ENCODE measurements around the gene PALM. TPM values are rescaled to one million over a fixed set of nuclear protein-coding genes. Genes with fewer than 3 reads are reported as not detected.

Gene PALM
- total and polyA plus RNA-seq, 10 of the 15 experiments (the other 5 are each of a cell fraction or from before 2014, with no cell fraction given): 0.09 to 0.95 (median 0.23) TPM; not detected in 2

DNA sequence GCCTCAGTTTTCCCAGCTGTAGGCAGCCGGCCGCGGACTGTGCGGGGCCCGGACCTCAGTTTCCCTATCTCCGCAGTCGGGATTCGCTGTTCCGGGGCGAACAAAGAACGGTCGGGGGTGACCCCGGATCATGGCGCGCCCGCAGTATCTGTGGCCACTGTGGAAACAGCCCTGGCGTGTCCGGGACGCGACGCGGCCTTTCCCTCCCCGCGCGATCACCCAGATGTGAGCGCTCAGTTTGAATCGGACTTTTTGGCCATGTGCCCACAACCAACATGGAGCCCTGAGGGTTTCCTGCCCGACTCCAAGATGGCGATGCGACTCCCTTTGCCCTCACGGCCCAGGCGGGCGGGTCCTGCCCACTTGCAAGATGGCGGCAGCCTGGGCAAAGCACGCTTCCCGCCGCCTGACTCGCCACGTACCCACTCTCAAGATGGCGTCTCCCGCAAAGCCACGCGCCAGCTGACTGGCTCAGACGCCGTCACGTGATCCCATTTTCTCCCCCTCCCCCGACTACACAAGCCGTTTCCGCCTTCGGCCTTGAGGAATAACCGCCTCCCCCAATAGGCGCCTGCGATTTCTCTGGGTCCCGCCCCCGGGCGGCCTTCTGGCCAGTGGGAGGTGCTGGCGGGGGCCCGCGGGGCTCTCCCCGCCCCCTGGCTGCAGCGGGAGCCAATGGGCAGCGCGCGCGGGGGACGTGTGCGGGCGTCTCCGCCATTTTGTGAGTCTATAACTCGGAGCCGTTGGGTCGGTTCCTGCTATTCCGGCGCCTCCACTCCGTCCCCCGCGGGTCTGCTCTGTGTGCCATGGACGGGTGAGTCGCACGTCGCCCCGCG, 88.2 kb downstream of the PALM start, which contains the start of gene PTBP1 (continued):
- TF ChIP-seq, protein P1, sequence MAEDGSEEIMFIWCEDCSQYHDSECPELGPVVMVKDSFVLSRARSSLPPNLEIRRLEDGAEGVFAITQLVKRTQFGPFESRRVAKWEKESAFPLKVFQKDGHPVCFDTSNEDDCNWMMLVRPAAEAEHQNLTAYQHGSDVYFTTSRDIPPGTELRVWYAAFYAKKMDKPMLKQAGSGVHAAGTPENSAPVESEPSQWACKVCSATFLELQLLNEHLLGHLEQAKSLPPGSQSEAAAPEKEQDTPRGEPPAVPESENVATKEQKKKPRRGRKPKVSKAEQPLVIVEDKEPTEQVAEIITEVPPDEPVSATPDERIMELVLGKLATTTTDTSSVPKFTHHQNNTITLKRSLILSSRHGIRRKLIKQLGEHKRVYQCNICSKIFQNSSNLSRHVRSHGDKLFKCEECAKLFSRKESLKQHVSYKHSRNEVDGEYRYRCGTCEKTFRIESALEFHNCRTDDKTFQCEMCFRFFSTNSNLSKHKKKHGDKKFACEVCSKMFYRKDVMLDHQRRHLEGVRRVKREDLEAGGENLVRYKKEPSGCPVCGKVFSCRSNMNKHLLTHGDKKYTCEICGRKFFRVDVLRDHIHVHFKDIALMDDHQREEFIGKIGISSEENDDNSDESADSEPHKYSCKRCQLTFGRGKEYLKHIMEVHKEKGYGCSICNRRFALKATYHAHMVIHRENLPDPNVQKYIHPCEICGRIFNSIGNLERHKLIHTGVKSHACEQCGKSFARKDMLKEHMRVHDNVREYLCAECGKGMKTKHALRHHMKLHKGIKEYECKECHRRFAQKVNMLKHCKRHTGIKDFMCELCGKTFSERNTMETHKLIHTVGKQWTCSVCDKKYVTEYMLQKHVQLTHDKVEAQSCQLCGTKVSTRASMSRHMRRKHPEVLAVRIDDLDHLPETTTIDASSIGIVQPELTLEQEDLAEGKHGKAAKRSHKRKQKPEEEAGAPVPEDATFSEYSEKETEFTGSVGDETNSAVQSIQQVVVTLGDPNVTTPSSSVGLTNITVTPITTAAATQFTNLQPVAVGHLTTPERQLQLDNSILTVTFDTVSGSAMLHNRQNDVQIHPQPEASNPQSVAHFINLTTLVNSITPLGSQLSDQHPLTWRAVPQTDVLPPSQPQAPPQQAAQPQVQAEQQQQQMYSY (CRISPR knock-in tag; IDR thresholded peaks at IDR 0.05): peak; percentile 82
- TF ChIP-seq SREBF2 (IDR thresholded peaks at IDR 0.05; ENCODE audit: low read length) (no peak), ZNF217 (IDR thresholded peaks at IDR 0.05) (no peak), TAF1 (IDR thresholded peaks at IDR 0.05; ENCODE audit: borderline replicate concordance, low read depth, low read length) (peak; percentile 86), RFX5 (IDR thresholded peaks at IDR 0.05; ENCODE audit: low read depth, low read length) (no peak), CEBPB (IDR thresholded peaks at IDR 0.05; ENCODE audit: borderline replicate concordance in 1 of 2, low read depth in 2 of 2, low read length in 2 of 2) (no peak), SP1 (IDR thresholded peaks at IDR 0.05; ENCODE audit: low read depth, low read length) (peak; percentile 98), BMI1 (IDR thresholded peaks at IDR 0.05; ENCODE audit: borderline replicate concordance) (no peak), YBX1 (IDR thresholded peaks at IDR 0.05) (no peak), JUNB (IDR thresholded peaks at IDR 0.05) (no peak)
- TF ChIP-seq, protein P2, sequence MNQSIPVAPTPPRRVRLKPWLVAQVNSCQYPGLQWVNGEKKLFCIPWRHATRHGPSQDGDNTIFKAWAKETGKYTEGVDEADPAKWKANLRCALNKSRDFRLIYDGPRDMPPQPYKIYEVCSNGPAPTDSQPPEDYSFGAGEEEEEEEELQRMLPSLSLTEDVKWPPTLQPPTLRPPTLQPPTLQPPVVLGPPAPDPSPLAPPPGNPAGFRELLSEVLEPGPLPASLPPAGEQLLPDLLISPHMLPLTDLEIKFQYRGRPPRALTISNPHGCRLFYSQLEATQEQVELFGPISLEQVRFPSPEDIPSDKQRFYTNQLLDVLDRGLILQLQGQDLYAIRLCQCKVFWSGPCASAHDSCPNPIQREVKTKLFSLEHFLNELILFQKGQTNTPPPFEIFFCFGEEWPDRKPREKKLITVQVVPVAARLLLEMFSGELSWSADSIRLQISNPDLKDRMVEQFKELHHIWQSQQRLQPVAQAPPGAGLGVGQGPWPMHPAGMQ (IDR thresholded peaks at IDR 0.05; ENCODE audit: borderline replicate concordance): no peak

Other genes with a start within 250 kb of the PALM start
Only the 7 nearest of the 24 such genes appear.
- gene POLRMT, start 75.4 kb upstream of the PALM start, total RNA-seq (2014; rRNA removed): 36.5 and 42.8 TPM in 2 replicates
- 22.0 and 22.8 TPM in 2 replicates for gene POLRMT, start 75.4 kb upstream of the PALM start, total RNA-seq (2014; rRNA removed; fragmentation: Illumina TruSeq; extraction: Trizol)
- 57.6 and 59.8 TPM in 2 replicates for gene POLRMT, start 75.4 kb upstream of the PALM start, total RNA-seq (2021)
- 16.6 and 54.0 TPM in 2 replicates for gene POLRMT, start 75.4 kb upstream of the PALM start, polyA plus RNA-seq (2011; rRNA removed)
- 7.3 and 30.8 TPM in 2 replicates for gene POLRMT, start 75.4 kb upstream of the PALM start, polyA plus RNA-seq (2014; fragmentation: Illumina TruSeq; extraction: Trizol)
- 10 to 100 TPM in 1 of 2 experiments, 1 to 10 TPM in 1; 9.9 to 27.9 TPM for gene POLRMT, start 75.4 kb upstream of the PALM start, polyA plus RNA-seq (2014; fragmentation: Nextera tagmentation; extraction: Ambion mirVana)
- 38.4 and 52.6 TPM in 2 replicates for gene POLRMT, start 75.4 kb upstream of the PALM start, polyA plus RNA-seq (2014; rRNA removed)
- gene POLRMT, start 75.4 kb upstream of the PALM start, polyA plus RNA-seq (2016; fragmentation: Nextera tagmentation; extraction: Ambion mirVana): 10 to 100 TPM; 28.1 to 44.7 TPM
- gene FGF22, start 69.1 kb upstream of the PALM start, total RNA-seq (2014; rRNA removed): not detected in 2 replicates
- gene FGF22, start 69.1 kb upstream of the PALM start, total RNA-seq (2014; rRNA removed; fragmentation: Illumina TruSeq; extraction: Trizol): not detected in 2 replicates
- not detected in 2 replicates for gene FGF22, start 69.1 kb upstream of the PALM start, total RNA-seq (2021)
- not detected in 2 replicates for gene FGF22, start 69.1 kb upstream of the PALM start, polyA plus RNA-seq (2011; rRNA removed)
- gene FGF22, start 69.1 kb upstream of the PALM start, polyA plus RNA-seq (2014; fragmentation: Illumina TruSeq; extraction: Trizol): not detected in 2 replicates
- gene FGF22, start 69.1 kb upstream of the PALM start, polyA plus RNA-seq (2014; fragmentation: Nextera tagmentation; extraction: Ambion mirVana): not detected
- gene FGF22, start 69.1 kb upstream of the PALM start, polyA plus RNA-seq (2014; rRNA removed): 0.05 and 0.13 TPM in 2 replicates
- not detected for gene FGF22, start 69.1 kb upstream of the PALM start, polyA plus RNA-seq (2016; fragmentation: Nextera tagmentation; extraction: Ambion mirVana)
- 81.3 and 100 TPM in 2 replicates for gene RNF126, start 45.7 kb upstream of the PALM start, total RNA-seq (2014; rRNA removed)
- gene RNF126, start 45.7 kb upstream of the PALM start, total RNA-seq (2014; rRNA removed; fragmentation: Illumina TruSeq; extraction: Trizol): 13.5 and 19.2 TPM in 2 replicates
- 78.3 and 90.2 TPM in 2 replicates for gene RNF126, start 45.7 kb upstream of the PALM start, total RNA-seq (2021)
- gene RNF126, start 45.7 kb upstream of the PALM start, polyA plus RNA-seq (2011; rRNA removed): 4.5 and 8.9 TPM in 2 replicates
- 0.90 and 5.2 TPM in 2 replicates for gene RNF126, start 45.7 kb upstream of the PALM start, polyA plus RNA-seq (2014; fragmentation: Illumina TruSeq; extraction: Trizol)
- gene RNF126, start 45.7 kb upstream of the PALM start, polyA plus RNA-seq (2014; fragmentation: Nextera tagmentation; extraction: Ambion mirVana): under 1 TPM; 0.45 to 0.73 TPM
- 84.2 and 98.4 TPM in 2 replicates for gene RNF126, start 45.7 kb upstream of the PALM start, polyA plus RNA-seq (2014; rRNA removed)
- 10 to 100 TPM; 81.9 to 85.7 TPM for gene RNF126, start 45.7 kb upstream of the PALM start, polyA plus RNA-seq (2016; fragmentation: Nextera tagmentation; extraction: Ambion mirVana)
- gene FSTL3, start 32.5 kb upstream of the PALM start, total RNA-seq (2014; rRNA removed): 10.2 and 10.3 TPM in 2 replicates
- gene FSTL3, start 32.5 kb upstream of the PALM start, total RNA-seq (2014; rRNA removed; fragmentation: Illumina TruSeq; extraction: Trizol): 4.3 and 4.5 TPM in 2 replicates
- 10.9 and 12.0 TPM in 2 replicates for gene FSTL3, start 32.5 kb upstream of the PALM start, total RNA-seq (2021)
- 8.4 and 13.5 TPM in 2 replicates for gene FSTL3, start 32.5 kb upstream of the PALM start, polyA plus RNA-seq (2011; rRNA removed)
- gene FSTL3, start 32.5 kb upstream of the PALM start, polyA plus RNA-seq (2014; fragmentation: Illumina TruSeq; extraction: Trizol): 2.4 and 2.7 TPM in 2 replicates
- under 1 TPM; 0.42 to 0.79 TPM for gene FSTL3, start 32.5 kb upstream of the PALM start, polyA plus RNA-seq (2014; fragmentation: Nextera tagmentation; extraction: Ambion mirVana)
- 10.5 and 12.5 TPM in 2 replicates for gene FSTL3, start 32.5 kb upstream of the PALM start, polyA plus RNA-seq (2014; rRNA removed)
- 1 to 10 TPM; 2.4 TPM for gene FSTL3, start 32.5 kb upstream of the PALM start, polyA plus RNA-seq (2016; fragmentation: Nextera tagmentation; extraction: Ambion mirVana)
- not detected in 2 replicates for gene PRSS57, start 13.5 kb upstream of the PALM start, total RNA-seq (2014; rRNA removed)
- gene PRSS57, start 13.5 kb upstream of the PALM start, total RNA-seq (2014; rRNA removed; fragmentation: Illumina TruSeq; extraction: Trizol): not detected in 2 replicates
- gene PRSS57, start 13.5 kb upstream of the PALM start, total RNA-seq (2021): not detected in 2 replicates
- gene PRSS57, start 13.5 kb upstream of the PALM start, polyA plus RNA-seq (2011; rRNA removed): not detected in 2 replicates
- not detected in 2 replicates for gene PRSS57, start 13.5 kb upstream of the PALM start, polyA plus RNA-seq (2014; fragmentation: Illumina TruSeq; extraction: Trizol)
- gene PRSS57, start 13.5 kb upstream of the PALM start, polyA plus RNA-seq (2014; fragmentation: Nextera tagmentation; extraction: Ambion mirVana): not detected
- gene PRSS57, start 13.5 kb upstream of the PALM start, polyA plus RNA-seq (2014; rRNA removed): not detected in 2 replicates
- not detected for gene PRSS57, start 13.5 kb upstream of the PALM start, polyA plus RNA-seq (2016; fragmentation: Nextera tagmentation; extraction: Ambion mirVana)
- not detected in 2 replicates for gene MISP, start 42.2 kb downstream of the PALM start, total RNA-seq (2014; rRNA removed)
- not detected in 2 replicates for gene MISP, start 42.2 kb downstream of the PALM start, total RNA-seq (2014; rRNA removed; fragmentation: Illumina TruSeq; extraction: Trizol)
- gene MISP, start 42.2 kb downstream of the PALM start, total RNA-seq (2021): 0.05 TPM in 1 of 2 replicates, not detected in the other
- gene MISP, start 42.2 kb downstream of the PALM start, polyA plus RNA-seq (2011; rRNA removed): not detected in 2 replicates
- gene MISP, start 42.2 kb downstream of the PALM start, polyA plus RNA-seq (2014; fragmentation: Illumina TruSeq; extraction: Trizol): not detected in 2 replicates
- not detected for gene MISP, start 42.2 kb downstream of the PALM start, polyA plus RNA-seq (2014; fragmentation: Nextera tagmentation; extraction: Ambion mirVana)
- 0.03 TPM in 1 of 2 replicates, not detected in the other for gene MISP, start 42.2 kb downstream of the PALM start, polyA plus RNA-seq (2014; rRNA removed)
- gene MISP, start 42.2 kb downstream of the PALM start, polyA plus RNA-seq (2016; fragmentation: Nextera tagmentation; extraction: Ambion mirVana): not detected
- gene PTBP1, start 88.5 kb downstream of the PALM start, total RNA-seq (2014; rRNA removed): 179 and 217 TPM in 2 replicates
- gene PTBP1, start 88.5 kb downstream of the PALM start, total RNA-seq (2014; rRNA removed; fragmentation: Illumina TruSeq; extraction: Trizol): 78.0 and 93.5 TPM in 2 replicates
- gene PTBP1, start 88.5 kb downstream of the PALM start, total RNA-seq (2021): 464 and 532 TPM in 2 replicates
- 38.2 and 161 TPM in 2 replicates for gene PTBP1, start 88.5 kb downstream of the PALM start, polyA plus RNA-seq (2011; rRNA removed)
- 178 and 225 TPM in 2 replicates for gene PTBP1, start 88.5 kb downstream of the PALM start, polyA plus RNA-seq (2014; fragmentation: Illumina TruSeq; extraction: Trizol)
- 10 to 100 TPM; 13.1 to 31.6 TPM for gene PTBP1, start 88.5 kb downstream of the PALM start, polyA plus RNA-seq (2014; fragmentation: Nextera tagmentation; extraction: Ambion mirVana)
- gene PTBP1, start 88.5 kb downstream of the PALM start, polyA plus RNA-seq (2014; rRNA removed): 218 and 343 TPM in 2 replicates
- 100 to 1,000 TPM; 285 to 330 TPM for gene PTBP1, start 88.5 kb downstream of the PALM start, polyA plus RNA-seq (2016; fragmentation: Nextera tagmentation; extraction: Ambion mirVana)